NCI-H2081 (cell line): ENCODE measurements around the gene ELSPBP1.
"Not testable (repeated sequence)": the region's sequence is repeated elsewhere in the genome, so short reads cannot be mapped to it uniquely, and the experiment has no call there.

Source experiments
- DNase-seq, 2 experiments: peaks; one replicate each; lab custom pipeline; 2025; lab: John Stamatoyannopoulos, UW

The ELSPBP1 gene

DNA sequence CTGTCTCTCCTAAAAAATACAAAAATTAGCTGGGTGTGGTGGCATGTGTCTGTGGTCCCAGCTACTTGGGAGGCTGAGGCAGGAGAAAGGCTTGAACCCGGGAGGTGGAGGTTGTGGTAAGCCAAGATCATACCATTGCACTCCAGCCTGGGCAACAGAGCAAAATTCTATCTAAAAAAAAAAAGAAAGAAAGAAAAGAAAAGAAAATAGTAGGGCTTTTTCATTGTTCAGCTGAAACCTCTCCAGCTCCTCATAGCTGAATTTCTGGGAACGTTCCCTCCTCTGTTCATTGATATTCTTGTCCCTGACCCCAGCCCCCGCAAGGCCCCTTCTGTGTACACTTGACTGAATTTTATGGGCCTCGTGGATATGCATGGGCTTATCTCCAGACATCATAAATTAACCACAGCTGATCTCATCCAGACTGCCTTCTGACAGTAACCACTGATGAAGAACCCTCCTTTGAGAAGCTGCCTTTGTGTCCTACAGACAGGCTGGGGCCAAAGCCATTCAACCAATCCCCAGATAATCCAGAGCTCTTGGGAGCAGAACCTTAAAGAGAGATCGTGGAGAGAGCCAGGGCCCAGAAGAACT lies at the start of gene ELSPBP1:
Gene ELSPBP1 (plus strand): TSS at position 424 of the 594 bp plus-strand sequence. CDS start 14,036 bp downstream, outside the sequence.
- no peak for DNase-seq

DNA sequence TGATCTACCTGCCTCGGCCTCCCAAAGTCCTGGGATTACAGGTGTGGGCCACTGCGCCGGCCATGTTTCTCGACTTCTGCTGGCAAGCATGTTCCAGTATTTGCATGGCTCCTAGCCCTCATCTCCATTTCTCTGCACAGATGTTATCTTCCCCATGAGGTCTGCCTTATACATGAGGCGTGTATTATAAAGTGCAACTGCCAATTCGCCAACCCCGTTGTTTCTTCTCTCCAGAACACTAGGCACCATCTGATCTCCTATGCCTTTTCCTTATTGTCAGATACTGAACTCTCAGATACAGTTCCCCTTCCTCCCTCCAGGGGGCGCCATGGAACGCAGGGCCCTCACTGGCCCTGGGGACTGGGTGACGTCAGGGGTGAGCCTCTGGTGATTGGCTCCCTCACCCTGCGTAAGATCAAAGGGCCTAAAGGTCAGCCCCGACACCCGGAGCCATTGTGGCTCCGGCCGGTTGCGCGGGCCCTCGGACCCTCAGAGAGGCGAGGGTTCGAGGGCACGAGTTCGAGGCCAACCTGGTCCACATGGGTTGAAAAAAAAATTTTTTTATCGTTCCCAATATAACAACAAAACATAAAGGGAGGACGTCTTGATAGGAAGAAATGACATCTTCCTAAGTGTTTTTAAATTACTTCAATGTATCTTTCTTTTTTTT lies 44.4 kb upstream of the ELSPBP1 start:
- DNase-seq, result not testable (repeated sequence)

DNA sequence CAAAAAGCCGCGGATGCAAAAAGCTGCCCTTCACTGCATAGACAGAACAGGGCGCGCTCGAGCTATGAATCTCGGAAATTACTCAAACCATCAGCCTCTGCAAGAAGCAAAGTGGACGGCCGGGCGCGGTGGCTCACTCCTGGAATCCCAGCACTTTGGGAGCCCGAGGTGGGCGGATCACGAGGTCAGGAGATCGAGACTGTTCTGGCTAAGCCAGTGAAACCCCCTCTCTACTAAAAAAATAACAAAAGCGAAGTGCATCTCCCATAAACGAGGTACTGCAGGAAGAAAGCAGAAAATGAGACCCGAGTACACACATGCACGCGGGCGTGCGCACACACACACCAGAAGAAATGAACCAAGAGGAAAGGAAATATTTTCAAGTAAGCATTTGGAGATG lies 42.3 kb upstream of the ELSPBP1 start:
- DNase-seq, result not testable (repeated sequence)

DNA sequence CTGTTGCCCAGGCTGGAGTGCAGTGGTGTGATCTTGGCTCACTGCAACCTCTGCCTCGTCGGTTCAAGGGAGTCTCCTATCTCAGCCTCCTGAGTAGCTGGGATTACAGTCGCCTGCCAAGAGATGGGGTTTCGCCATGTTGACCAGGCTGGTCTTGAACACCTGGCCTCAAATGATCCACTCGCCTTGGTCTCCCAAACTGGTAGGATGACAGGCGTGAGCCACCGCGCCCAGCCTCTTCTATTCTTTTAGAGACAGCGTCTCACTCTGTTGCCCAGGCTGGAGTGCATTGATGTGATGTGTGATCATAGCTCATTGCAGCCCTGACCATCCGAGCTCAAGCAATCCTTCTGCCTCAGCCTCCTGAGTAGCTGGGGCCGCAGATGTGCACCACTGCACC lies 38.5 kb upstream of the ELSPBP1 start:
- not testable (repeated sequence) for DNase-seq

DNA sequence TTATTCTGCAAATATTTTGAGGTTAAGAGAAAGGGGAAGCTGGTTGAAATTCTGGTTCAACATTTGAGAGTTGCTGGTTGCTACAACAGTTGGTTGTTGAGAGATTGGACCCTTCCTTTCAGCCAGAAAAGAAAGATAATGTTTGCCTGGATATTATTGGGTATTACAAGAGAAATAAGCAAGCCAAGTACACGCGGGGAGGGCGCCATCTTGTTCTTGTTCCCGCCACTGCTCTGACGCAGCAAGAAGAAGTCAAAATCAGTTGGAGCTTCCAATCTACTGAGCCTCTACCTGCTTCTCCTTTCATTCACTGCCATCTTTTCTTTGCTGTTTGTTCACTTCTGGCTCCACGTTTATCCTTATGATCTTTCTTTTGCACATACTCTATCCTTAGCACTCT lies 20.9 kb upstream of the ELSPBP1 start:
- no peak for DNase-seq

DNA sequence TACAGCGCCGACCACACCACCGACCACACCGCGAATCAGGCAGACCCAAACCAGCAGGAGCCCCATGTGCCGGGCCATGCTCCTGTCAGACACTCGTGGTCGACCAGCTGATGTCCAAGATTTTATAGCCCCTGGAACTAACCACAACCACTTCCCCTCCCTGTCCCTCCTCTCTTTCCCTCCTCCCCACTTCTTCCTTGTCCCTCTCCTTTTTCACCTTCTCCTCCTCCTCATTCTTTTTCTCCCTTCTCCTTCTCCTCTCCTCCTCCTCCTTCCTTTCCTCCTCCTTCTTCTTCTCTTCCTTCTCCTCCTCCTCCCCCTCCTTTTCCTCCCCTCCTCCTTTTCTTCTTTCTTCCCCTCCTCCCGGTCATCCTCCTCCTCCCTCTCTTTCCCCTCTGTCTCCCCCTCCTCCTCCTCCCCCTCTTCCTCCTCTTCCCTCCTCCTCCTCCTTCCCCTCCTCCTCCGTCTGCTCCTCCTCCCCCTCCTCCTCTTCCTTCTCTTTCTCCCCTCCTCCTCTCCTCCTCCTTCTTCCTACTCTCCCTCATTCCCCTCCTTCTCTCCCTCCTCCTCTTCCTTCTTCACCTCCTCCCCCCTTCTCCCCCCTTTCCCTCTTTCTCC lies 3.1 kb upstream of the ELSPBP1 start:
- no peak for DNase-seq

DNA sequence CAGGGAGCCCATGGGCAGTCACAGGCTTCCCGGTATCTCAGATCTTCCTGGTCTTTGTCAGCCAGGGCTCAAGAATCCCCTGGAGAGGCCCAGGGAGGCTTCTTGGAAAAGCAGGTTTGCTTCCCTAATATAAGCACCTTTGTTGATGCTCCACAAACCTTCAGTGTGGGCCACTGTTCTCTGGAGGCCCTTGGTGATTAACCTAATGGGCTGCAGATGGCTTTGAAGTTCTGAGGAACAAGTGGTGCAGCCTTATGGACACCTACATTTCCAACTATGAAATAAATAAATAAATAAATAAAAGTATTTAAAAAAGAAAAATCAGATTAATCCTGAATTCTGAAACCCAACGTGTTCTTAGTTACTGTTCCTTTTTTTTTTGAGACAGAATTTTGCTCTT lies 2.4 kb upstream of the ELSPBP1 start, which contains the start of gene BSPH1:
Gene BSPH1 (minus strand): TSS at position 101 of the 400 bp plus-strand sequence. CDS start 89 bp downstream, at position 12.
- DNase-seq, result no peak

DNA sequence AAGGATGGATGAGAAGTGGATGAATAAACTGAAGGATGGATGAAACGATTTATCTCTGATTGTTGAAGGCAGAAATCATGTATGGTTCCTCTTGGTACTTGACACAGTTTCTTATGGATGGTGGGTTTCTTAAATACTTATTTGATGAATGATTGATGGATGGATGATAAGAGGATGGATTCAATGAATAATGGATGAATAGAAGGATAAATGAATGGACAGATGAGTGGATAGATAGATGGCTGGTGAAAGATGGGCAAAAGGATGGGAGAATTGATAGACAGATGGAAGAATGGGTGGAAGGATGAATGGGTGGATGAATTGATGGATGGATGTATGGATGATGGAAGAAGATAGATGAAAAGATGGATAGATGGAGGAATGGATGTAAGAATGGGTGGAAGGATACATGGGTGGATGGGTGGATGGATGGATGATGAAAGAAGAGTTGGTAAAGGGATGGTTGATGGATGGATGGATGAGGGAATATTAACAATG lies 1.8 kb downstream of the ELSPBP1 start:
- no peak for DNase-seq

DNA sequence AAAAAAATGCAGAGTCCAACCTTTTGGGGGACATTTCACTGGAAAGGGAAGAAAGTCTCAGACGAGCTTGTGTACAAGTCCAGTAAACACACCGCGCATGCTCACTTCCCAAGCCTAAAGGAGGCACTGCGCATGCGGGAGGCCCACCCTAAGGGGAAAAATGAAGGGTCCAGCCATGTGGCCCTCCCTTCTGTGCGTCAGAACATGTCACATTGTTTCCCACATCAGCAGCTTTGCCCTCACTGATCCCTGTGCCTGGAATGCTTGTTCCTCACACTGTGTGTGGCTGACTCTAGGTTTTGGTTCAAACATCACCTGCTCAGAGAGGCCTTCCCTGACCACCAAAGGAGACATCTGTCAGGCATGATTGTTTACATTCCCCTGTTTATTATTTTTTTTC lies 4.4 kb downstream of the ELSPBP1 start:
- DNase-seq, result no peak

DNA sequence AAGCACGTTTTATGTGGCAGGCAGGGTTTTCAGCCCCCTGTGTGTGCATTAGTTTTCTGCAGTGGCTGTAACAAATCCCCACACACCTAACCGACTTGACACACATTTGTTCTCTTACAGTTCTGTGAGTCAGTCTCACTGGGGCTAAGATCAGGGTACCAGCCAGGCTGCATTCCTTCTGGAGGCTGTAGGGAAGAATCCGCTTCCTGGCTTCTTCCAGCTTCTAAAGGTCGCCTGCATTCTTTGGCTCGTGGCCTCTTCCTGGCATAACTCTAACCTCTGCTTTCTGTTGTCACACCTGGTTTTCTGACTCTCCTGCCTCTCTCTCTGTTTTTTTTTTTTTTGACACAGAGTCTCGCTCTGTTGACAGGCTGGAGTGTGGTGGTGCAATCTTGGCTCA lies 6.4 kb downstream of the ELSPBP1 start:
- no peak for DNase-seq

DNA sequence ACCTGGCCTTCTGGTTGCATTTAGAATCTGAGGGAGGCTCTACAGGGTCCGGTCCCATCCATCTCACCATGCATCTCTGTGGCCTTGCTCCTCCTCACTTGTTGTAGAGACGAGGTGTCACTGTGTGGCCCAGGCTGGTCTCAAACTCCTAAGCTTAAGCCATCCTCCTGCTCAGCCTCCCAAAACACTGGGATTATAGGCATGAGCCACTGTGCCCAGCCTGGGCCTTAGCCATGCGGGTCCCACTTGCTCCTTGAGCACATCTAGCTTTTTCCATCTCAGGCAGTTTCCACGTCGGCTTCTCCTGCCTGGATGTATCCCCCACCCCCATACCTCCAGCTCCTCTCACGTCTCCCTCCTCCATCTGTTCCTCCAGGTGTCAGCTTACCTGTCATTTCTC lies 9.8 kb downstream of the ELSPBP1 start:
- no peak for DNase-seq

DNA sequence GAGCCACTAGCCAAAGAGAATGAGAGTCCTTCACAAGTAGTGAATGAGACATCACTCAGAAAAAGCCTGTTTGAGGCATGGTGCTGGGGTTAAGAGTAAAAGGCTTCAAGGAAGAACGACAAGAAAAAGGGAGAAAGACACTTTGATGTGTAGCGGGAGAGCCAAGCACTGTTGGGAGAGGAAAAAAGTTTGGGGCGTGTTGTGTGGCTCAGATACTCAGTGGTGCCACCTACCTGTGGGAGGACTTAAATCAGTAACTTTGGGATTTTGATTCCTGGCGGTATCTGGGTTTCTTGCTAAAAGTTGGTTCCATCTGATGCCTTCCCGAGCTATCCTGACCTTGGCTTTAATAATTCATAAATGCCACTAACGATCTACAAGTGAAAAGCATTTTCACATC lies 12.3 kb downstream of the ELSPBP1 start:
- DNase-seq, result no peak

DNA sequence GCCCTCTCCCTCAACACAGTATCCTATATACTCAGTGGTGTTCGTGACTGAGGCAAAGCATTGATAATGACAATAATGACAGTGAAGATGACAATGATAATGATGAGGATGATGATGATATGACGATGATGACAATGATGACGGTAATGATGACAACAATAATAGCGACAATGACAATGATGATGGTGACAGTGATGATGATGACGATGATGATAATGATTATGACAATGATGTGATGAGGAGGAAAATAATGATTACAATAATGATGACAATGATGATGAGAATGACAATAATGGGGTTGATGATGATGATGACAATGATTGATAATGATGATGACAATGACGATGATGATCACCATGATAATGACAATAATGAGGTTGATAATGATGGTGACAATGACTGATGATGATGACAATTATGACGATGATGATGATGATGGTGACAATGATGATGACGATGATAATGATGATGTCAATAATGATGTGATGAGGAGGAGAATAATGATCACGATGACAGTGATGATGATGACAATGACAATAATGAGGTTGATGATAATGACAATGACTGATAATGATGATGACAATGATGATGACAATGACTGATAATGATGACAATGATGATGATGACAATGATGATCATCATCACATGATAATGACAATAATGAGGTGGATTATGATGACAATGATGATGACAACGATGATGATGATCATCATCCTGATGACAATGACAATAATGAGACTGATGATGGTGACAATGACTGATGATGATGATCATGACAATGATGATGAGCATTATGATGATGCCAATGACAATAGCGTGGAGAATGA lies 16.7 kb downstream of the ELSPBP1 start:
- DNase-seq, result no peak

DNA sequence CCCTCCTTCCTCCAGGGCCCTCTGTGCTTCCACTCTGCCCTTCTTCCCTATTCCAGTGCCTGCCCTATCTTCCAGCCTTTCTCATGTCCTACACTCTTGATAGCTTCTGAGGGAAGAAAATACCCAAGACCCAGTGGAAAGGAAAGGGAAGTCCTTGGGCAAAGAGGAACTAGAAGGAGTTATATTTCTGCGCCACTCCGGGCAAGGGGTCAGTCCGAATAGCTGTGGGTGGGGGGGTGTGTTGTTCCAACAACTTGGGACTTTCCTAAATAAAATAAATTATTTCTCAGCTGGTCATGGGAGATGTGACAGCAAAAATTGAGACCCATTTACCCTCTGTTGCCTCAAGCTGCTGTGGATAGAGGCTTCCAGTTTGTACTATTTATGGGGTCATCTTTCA lies 26.3 kb downstream of the ELSPBP1 start:
- DNase-seq, result no peak

DNA sequence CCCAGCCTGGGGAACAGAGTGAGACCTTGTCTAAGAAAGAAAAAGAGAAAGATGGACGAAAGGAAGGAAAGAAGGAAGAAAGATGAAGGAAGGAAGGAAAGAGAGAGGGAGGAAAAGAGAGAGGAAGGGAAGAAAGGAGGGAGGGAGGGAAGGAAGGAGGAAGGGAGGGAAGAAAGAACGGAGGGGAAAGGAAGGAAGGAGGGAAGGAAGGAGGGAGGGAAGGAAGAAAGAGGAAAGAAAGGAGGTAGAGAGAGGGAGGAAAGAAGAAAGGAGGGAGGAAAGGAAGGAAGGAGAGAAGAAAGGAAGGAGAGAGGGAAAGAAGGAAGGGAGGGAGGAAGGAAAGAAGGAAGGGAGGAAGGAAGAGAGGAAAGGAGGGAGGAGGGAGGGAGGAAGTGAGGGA lies 28.6 kb downstream of the ELSPBP1 start:
- no peak for DNase-seq

DNA sequence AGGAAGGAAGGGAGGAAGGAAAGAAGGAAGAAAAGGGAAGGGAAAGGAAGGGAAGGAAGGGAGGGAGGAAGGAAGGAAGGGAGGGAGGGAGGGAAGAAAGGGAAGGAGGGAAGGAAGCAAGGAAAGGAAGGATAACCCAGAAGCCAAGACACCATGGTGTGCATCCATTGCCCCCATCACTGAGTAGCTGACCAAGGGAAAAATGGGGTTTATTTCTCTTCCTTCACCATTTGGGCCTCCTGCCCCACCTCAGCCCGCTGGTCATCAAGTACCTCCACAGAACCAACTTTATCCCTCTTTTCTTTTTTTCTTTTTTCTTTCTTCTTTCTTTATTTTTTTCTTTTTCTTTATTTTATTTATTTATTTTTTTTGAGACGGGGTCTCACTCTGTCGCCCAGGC lies 29.1 kb downstream of the ELSPBP1 start:
- DNase-seq, result no peak

DNA sequence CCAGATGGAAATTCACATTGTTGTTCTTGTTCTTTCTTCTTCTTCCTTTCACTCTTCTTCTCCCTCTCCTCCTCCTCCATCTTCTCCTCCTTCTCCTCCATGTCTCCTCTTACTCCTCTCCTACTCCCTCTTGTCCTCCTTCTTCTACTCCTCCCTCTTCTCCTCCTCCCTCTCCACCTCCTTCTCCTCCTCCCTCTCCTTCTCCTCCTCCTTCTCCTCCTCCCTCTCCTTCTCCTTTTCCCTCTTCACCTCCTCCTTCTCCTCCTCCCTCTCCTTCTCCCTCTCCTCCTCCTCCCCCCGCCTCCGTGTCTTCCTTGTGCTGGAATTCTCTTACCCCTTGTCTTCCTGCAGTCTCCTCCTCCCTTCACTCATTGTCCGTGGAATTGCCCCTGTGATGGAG lies 31.0 kb downstream of the ELSPBP1 start:
- DNase-seq, result no peak

DNA sequence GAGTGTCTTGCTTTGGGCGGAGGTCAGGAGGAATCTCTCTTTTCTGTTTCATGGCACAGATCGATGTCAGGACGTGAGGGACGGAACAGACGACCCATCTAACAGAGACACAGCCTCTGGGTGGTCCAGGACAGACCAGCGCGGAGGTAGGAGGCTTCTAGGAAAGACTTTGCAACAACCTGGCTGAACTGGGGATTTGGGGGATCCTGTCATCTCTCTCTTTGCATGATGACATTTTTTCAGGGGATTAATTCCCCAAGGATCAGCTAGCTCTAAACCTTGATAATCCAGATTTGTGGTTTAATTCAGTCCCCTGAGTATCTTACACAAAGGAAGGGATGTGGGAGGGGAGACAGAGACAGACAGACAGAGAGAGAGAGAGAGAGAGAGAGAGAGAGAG lies 35.0 kb downstream of the ELSPBP1 start:
- DNase-seq, result no peak

DNA sequence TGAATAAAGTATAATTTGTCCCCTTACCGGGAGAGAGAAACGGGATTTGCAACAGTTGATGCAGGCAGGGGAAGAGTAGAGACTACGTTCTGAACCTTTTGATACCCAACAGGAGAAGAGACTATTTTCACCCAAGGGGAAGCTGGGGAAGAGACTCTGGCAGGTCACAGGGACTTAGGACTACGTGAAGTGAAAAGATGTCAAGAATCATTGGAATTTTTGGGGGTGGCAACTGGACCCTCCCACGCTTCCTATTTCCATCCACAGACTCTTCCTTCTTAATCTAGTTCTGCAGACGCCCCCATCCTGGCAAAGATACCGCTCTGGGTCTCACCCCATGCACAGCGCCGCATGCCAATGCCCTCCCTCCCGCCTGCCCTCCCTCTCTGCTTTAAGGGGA lies 35.6 kb downstream of the ELSPBP1 start:
- no peak for DNase-seq

DNA sequence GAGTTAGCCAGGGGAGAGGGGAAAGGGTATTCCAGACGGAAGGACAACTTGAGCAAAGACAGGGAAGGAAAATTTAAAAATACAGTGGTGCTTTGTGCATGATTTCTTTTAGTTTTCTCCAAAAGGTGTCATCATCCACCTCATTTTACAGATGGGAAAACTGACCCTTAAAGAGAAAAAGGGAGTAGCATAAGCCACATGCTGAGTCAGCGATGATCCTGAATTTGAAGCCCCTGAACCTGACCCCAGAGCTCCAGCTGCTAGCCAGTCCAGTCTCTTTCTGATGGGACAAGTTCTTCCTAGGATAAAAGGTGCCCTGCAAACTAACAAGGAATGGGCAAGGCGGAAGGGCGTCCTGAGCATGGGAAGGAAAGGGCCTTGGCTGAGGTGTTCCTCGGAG lies 39.2 kb downstream of the ELSPBP1 start:
- DNase-seq, result no peak

DNA sequence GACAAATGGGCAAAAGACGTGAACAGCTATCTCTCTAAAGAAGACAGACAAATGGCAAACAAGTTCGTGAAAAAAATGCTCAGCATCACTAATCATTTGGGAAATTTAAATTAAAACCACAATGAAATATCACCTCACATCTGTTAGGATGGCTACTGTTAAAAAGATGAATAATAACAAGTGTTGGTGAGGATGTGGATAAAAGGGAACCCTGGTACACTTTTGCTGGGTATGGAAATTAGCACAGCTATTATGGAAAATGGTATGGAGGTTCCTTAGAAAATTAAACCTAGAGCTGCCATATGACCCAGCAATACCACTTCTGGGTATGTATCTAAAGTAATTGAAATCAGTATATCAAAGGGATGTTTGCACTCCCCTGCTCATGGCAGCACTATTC lies 42.3 kb downstream of the ELSPBP1 start:
- no peak for DNase-seq

DNA sequence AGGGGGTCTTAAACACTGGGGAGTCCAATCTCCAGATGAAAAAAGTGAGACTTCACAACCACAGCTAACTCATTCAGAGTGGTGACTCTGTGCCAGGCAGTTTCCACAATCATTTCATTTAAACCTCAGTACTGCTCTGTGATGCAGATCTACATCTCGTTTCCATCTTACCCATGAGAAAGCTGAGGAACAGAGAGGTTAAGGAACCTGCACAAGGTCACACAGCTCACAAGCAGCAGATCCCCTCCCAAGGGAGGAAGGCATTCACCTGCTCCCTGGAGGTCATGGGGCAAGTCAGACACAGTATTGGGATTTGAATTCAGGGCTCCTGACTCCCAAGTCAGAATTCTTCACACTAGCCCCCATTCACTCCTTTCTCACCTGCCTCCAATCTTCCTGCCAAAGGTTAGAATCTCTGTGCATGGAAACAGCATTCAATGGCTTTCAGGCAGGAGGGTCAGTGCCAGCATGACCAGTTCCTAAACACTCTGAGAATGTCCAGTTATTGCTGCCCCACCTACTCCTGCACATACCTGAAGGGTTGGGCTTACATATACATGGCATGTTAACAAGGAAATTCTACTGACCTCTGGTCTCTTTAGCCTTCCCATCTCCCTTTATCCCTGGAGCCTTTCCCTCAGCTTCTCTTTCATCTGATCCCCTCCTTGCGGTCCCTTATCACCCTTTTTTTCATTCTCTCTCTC lies 47.6 kb downstream of the ELSPBP1 start:
- no peak for DNase-seq
